GM12865 (cell line): ENCODE measurements around the gene SYNC.
"Not testable (repeated sequence)": the region's sequence is repeated elsewhere in the genome, so short reads cannot be mapped to it uniquely, and the experiment has no call there.

Experiments
- DNase-seq: peaks from one replicate; pipeline ENCODE4 v3.0.0; 2010; ENCODE audit warnings: low read depth
- H3K4me3 ChIP-seq: 2 replicates; pipeline ENCODE4 v1.5.1; 2011; ENCODE audit warnings: mild to moderate bottlenecking, low read depth, low read length, control low read depth
- CTCF ChIP-seq: IDR thresholded peaks from 2 replicates; pipeline ENCODE4 v1.5.1; 2011; ENCODE audit warnings: low read length, control low read depth, low read depth, inconsistent platforms; ENCODE audit not compliant: insufficient read depth; ENCODE audit errors: missing control alignments

SYNC gene

GRCh38 chr1:32636914-32637645, 65.5 kb downstream of the SYNC start:
- H3K4me3 ChIP-seq: no peak overlapping the region
- TF ChIP-seq CTCF: no peak
- no peak for DNase-seq

- no peak overlapping the region for H3K4me3 ChIP-seq
- no peak for TF ChIP-seq CTCF
- no peak for DNase-seq
Observed at GRCh38 chr1:32635508-32636277, 66.9 kb downstream of the SYNC start.

GRCh38 chr1:32632829-32633228, 69.7 kb downstream of the SYNC start:
- H3K4me3 ChIP-seq: no peak overlapping the region
- no peak for TF ChIP-seq CTCF
- DNase-seq: no peak

- DNase-seq, H3K4me3 ChIP-seq: not testable (repeated sequence)
Observed at GRCh38 chr1:32630173-32630572, 72.4 kb downstream of the SYNC start.
